Muscle of leg (tissue), 11 donors: ENCODE data around the gene C17orf107. TPM values are rescaled to one million over a fixed set of nuclear protein-coding genes. Genes with fewer than 3 reads are reported as not detected.
"Not testable (repeated sequence)": the region's sequence is repeated elsewhere in the genome, so short reads cannot be mapped to it uniquely, and the experiment has no call there.

ENCODE experiments used
- DNase-seq: peaks from one replicate; pipeline ENCODE4 v3.0.0; 2013
- H3K27ac ChIP-seq: one replicate; pipeline ENCODE4 v1.5.1; 2013; ENCODE audit warnings: mild to moderate bottlenecking, low read length, control low read depth
- H3K27me3 ChIP-seq: one replicate; pipeline ENCODE4 v1.6.1; 2013; ENCODE audit warnings: low read length; ENCODE audit not compliant: control insufficient read depth, insufficient read depth
- H3K36me3 ChIP-seq: one replicate; pipeline ENCODE4 v1.6.1; 2013; ENCODE audit warnings: low read length; ENCODE audit not compliant: control insufficient read depth, insufficient read depth
- H3K4me1 ChIP-seq: one replicate; pipeline ENCODE4 v1.6.1; 2013; ENCODE audit warnings: low read length; ENCODE audit not compliant: control insufficient read depth, insufficient read depth
- H3K4me3 ChIP-seq: one replicate; pipeline ENCODE4 v1.5.1; 2013; ENCODE audit warnings: low read length, control low read depth
- H3K9me3 ChIP-seq: replicated peaks from 2 replicates; pipeline ENCODE4 v1.6.1; 2013; ENCODE audit warnings: low read depth, low read length; ENCODE audit not compliant: control insufficient read depth
- WGBS: methylation state at CpG from one replicate; pipeline ENCODE4 v1.1.5; 2013; ENCODE audit warnings: missing lambda C conversion rate; ENCODE audit not compliant: insufficient coverage; 5-methylcytosine and 5-hydroxymethylcytosine counted together
- polyA plus RNA-seq, 8 donors: library from polyadenylated mRNA; unstranded; fragments of 120-200 nt; gene quantifications; one replicate each; pipeline versions ENCODE4 v1.2.1 to v1.2.3, GENCODE V29; 2013; ENCODE audit warnings: inconsistent platforms in 1 of 8, low replicate concordance in 1 of 8; ENCODE audit not compliant: insufficient read length in 8 of 8, insufficient read depth in 1 of 8
- total RNA-seq: library from RNA; stranded (reverse); fragments of 120-200 nt; gene quantifications from one replicate; pipeline ENCODE4 v1.2.4, GENCODE V29; 2013

Gene C17orf107
- total and polyA plus RNA-seq, 9 donors: 0.80 to 3.1 (median 1.4) TPM

GRCh38 chr17:4898927-4899326 lies 409 bp upstream of the C17orf107 start:
- H3K27ac ChIP-seq: no peak overlapping the region
- peak overlapping the region; percentile 45 for H3K4me3 ChIP-seq
- no peaks in the 10 kb centered on the region for H3K9me3 ChIP-seq
- DNase-seq: no peak
- H3K27me3 ChIP-seq: peaks cover 38% of the 10 kb centered on the region
- peaks cover 35% of the 10 kb centered on the region for H3K36me3 ChIP-seq
- H3K4me1 ChIP-seq: peaks cover 51% of the 10 kb centered on the region
- WGBS: 7% methylated on average over 34 of the region's 34 CpGs

DNA sequence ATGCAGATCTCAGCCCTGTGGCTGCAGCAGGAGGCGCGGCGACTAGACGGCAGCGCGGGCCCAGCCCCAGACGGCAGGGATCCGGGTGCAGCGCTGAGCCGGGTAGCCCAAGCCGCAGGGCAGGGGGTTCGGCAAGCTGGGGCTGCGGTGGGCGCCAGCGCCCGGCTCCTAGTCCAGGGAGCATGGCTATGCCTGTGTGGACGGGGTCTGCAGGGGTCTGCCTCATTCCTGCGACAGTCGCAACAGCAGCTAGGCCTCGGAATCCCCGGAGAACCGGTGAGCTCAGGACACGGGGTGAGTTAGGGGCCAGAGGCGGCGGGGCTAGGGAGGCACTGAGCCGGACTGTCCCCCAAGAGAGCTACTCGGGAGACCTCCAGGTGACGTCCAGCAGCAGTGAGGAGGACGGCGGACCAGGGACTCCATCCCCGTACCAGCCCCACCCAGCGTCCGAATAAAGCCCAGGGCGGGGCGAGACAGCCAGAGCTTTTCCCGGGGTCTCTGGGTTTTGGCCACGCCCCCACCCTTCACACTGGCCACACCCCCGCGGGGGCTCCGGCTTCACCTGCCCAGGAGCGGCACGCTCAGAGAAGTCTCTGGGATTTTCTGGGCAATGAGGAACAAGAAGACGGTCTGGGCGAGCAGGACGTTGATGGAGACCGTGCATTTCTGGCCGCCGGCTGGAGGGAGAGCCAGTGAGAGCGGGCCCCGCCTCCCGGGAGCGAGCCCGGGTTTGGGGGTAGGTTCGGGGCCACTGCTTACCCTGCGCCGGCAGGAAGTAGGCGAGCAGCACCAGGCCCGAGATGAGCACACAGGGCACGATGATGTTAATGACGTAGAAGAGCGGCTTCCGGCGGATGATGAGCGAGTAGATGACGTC lies 1.1 kb downstream of the C17orf107 start:
- 15% methylated on average over 58 of the region's 65 CpGs for WGBS
- H3K4me3 ChIP-seq: peak overlapping the region; percentile 8
- peaks cover 38% of the 10 kb centered on the region for H3K27me3 ChIP-seq
- peaks cover 21% of the 10 kb centered on the region for H3K36me3 ChIP-seq
- H3K4me1 ChIP-seq: peaks cover 51% of the 10 kb centered on the region
- no peaks in the 10 kb centered on the region for H3K9me3 ChIP-seq
- peak; percentile 56 for DNase-seq
- H3K27ac ChIP-seq: no peak overlapping the region

DNA sequence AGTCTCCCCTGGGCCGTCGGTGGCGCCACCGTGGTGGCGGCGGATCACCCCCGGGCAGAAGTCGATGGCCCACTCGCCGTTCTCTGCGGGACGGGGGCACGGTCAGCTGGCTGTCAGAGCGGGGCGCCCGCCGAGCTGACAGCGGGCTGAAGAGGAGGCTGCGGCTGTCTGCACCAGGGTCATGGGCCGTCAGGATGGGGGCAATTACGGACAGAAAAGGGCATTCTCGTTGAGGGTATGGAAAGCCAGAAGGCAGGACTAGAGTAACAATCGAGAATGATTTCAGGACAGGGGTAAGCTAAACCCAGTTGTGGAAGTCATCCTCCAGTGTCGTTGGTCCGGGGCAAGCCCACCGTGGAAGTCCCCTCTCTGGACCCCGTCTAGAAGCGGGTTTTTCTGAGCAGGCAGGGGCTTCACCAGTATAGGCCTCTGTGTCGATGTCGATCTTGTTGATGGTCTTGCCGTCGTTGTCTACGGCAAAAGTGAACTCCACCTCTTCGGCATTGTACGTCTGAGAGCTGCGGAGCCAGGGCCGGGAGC lies 1.8 kb downstream of the C17orf107 start:
- Histone ChIP-seq H3K36me3 (peaks cover 14% of the 10 kb centered on the region), H3K4me1 (peaks cover 51% of the 10 kb centered on the region), H3K27ac (peak overlapping the region; percentile 69), H3K27me3 (peaks cover 38% of the 10 kb centered on the region), H3K4me3 (peak overlapping the region; percentile 8), H3K9me3 (no peaks in the 10 kb centered on the region)
- WGBS: 42% methylated on average over 36 of the region's 37 CpGs
- DNase-seq: no peak

DNA sequence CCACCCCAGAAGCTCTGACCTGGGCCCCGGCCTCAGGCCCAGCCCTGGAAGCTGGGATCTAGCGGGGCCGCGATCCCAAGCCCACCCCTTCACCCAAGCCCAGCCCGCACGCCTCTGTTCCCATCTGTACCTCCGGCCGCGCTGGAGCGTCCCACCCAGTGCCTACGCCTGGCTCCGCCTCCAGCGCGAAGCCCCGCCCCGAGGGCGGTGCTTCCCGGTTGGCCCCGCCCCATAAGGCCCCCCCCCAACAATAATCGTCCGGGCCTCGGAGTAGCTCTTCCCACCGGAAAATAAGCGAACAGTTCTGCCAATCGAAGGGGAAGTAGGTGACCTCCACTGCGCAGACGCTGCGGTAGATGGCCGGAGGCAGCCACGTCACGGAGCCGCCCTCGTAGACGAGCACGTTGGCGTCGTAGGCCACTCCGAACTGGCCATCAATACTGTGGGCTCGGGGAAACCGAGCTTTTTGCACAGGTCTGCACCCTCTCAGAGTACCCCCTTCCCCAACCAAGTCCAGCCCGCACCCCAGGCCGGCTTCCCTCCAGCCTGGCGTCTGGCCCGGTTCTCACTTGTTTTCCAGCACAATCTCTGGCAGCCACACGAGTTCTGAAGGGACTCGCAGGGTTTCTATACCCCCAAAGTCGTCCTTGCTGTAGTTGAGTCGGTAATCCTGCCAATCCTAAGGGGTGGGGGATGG lies 2.5 kb downstream of the C17orf107 start:
- H3K27me3 ChIP-seq: peaks cover 38% of the 10 kb centered on the region
- H3K4me3 ChIP-seq: no peak overlapping the region
- peaks cover 8% of the 10 kb centered on the region for H3K36me3 ChIP-seq
- 35% methylated on average over 45 of the region's 48 CpGs for WGBS
- peak overlapping the region; percentile 75 for H3K27ac ChIP-seq
- peak; percentile 76 for DNase-seq
- no peaks in the 10 kb centered on the region for H3K9me3 ChIP-seq
- peaks cover 51% of the 10 kb centered on the region for H3K4me1 ChIP-seq

DNA sequence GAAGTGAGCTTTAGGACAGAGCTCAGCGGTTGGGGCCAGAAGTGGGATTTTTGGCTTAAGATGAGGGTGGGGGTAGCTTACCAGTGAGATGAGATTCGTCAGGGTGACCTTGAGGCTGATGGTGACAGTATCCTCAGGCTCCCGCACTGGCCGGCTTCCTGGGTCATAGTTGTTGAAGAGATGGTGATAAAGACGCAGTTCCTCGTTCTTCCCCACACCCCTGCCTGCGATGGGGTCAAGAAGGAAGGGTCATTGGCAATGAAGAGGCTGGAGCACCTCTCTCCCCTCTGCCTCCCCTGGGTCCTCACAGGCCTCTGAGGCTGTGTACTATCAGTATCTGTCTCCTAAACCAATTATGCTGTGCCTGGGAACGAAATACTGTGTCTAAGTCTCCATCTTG lies 3.2 kb downstream of the C17orf107 start:
- Histone ChIP-seq H3K36me3 (peaks cover under 1% of the 10 kb centered on the region), H3K4me3 (no peak overlapping the region)
- DNase-seq: no peak

GRCh38 chr17:4903051-4903818 lies 3.9 kb downstream of the C17orf107 start, which contains the start of gene CHRNE:
TSS of gene CHRNE (minus strand) at chr17:4903098. CDS start at chr17:4903063, 35 bp downstream.
- H3K27me3 ChIP-seq: peaks cover 37% of the 10 kb centered on the region
- WGBS: 11% methylated on average over 7 of the region's 10 CpGs
- H3K36me3 ChIP-seq: no peaks in the 10 kb centered on the region
- H3K4me3 ChIP-seq: no peak within 1 kb of the TSS
- DNase-seq: peak; percentile 90
- no peaks in the 10 kb centered on the region for H3K9me3 ChIP-seq
- H3K4me1 ChIP-seq: peaks cover 55% of the 10 kb centered on the region
- H3K27ac ChIP-seq: peak within 1 kb of the TSS; percentile 75

More for the DNA sequence above, 3.2 kb downstream of the C17orf107 start:
- H3K4me1 ChIP-seq: peaks cover 51% of the 10 kb centered on the region
- H3K9me3 ChIP-seq: no peaks in the 10 kb centered on the region
- H3K27me3 ChIP-seq: peaks cover 38% of the 10 kb centered on the region
- peak overlapping the region; percentile 75 for H3K27ac ChIP-seq
- 40% methylated on average over 3 of the region's 8 CpGs for WGBS

GRCh38 chr17:4906642-4907041 lies 7.3 kb downstream of the C17orf107 start:
- H3K36me3 ChIP-seq, H3K27me3 ChIP-seq, H3K4me3 ChIP-seq, DNase-seq, H3K9me3 ChIP-seq, H3K27ac ChIP-seq: not testable (repeated sequence)
- H3K4me1 ChIP-seq: peaks cover 38% of the 10 kb centered on the region

DNA sequence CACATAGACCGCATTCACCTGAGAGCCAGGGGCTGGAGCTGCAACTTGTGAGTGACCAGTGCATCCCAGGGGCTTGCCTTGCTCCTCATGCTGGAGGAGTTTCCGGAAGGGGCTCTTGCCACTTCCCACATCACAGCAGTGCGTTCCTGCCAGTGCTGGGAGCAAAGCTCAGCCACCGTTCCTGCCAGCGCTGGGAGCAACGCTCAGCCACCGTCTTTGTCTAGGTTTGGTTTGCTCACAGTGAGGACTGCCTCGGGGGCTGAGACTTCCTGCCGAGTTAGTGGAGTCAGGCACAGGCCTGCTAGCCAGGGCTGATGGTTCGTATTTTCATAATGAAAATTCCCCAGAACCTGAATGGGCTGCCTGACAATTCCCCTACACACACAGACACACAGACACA lies 9.0 kb downstream of the C17orf107 start:
- Histone ChIP-seq H3K27ac (peak overlapping the region; percentile 87), H3K4me3 (no peak overlapping the region), H3K4me1 (peaks cover 23% of the 10 kb centered on the region), H3K27me3 (no peaks in the 10 kb centered on the region), H3K9me3 (no peaks in the 10 kb centered on the region), H3K36me3 (no peaks in the 10 kb centered on the region)
- WGBS: 17% methylated on average over 10 of the region's 10 CpGs
- peak; percentile 56 for DNase-seq

DNA sequence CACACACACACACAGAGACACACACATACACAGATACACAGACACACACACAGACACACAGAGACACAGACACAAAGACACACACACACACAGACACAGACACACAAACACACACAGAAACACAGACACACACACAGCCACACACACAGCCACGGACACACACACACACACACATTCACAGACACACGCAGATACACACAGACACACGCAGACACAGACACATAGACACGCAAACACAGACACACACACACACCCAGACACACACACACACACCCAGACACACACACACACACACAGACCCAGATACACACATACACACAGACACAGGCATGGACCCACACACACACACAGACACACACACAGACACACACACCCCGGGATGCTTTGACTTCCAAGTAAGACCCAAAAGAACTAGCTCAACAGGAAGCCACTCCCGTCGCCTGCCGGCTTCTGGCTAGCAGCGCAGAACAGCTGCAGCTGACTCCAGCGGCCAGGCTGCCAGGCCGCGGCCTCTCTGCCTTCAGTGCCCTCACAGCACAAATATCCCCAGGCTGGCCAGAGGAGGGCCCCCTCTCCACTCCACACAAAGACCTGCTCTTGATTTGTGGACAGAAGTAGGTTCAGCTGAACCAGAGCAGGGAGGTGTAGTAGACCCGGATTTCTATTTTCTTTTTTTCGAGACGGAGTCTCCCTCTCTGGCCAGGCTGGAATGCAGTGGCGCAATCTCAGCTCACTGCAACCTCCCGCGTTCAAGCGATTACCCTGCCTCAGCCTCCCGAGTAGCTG lies 9.6 kb downstream of the C17orf107 start:
- Histone ChIP-seq H3K36me3 (no peaks in the 10 kb centered on the region), H3K27ac (peak overlapping the region; percentile 87), H3K27me3 (no peaks in the 10 kb centered on the region), H3K4me3 (no peak overlapping the region), H3K9me3 (no peaks in the 10 kb centered on the region), H3K4me1 (peaks cover 18% of the 10 kb centered on the region)
- peak; percentile 97 for DNase-seq
- WGBS: 54% methylated on average over 8 of the region's 20 CpGs
